ENCODE results near the gene BCAS1.

The BCAS1 gene

GRCh38 chr20:53961527-53961926, 108.9 kb downstream of the BCAS1 start:
- peaks cover 36% of the 10 kb centered on the region for H3K27me3 ChIP-seq
- no peaks in the 10 kb centered on the region for H3K4me1 ChIP-seq
- TF ChIP-seq CTCF (IDR thresholded peaks at IDR 0.05; ENCODE audit: low read depth, low read length) = no peak
- no peak overlapping the region for H3K4me3 ChIP-seq (ENCODE audit: low read depth, low read length)
- H3K36me3 ChIP-seq = no peaks in the 10 kb centered on the region
- DNase-seq = no peak
- H3K9me3 ChIP-seq = no peaks in the 10 kb centered on the region

- DNase-seq = no peak
- H3K4me1 ChIP-seq = no peaks in the 10 kb centered on the region
- TF ChIP-seq CTCF (IDR thresholded peaks at IDR 0.05; ENCODE audit: low read depth, low read length) = no peak
- no peaks in the 10 kb centered on the region for H3K36me3 ChIP-seq
- H3K4me3 ChIP-seq (ENCODE audit: low read depth, low read length) = no peak overlapping the region
- no peaks in the 10 kb centered on the region for H3K9me3 ChIP-seq
- peaks cover 36% of the 10 kb centered on the region for H3K27me3 ChIP-seq
Observed at GRCh38 chr20:53960579-53961272, 109.7 kb downstream of the BCAS1 start.

GRCh38 chr20:53959911-53960578, 110.3 kb downstream of the BCAS1 start:
- Histone ChIP-seq H3K36me3 (no peaks in the 10 kb centered on the region), H3K4me1 (no peaks in the 10 kb centered on the region), H3K9me3 (no peaks in the 10 kb centered on the region), H3K4me3 (ENCODE audit: low read depth, low read length) (no peak overlapping the region), H3K27me3 (peaks cover 36% of the 10 kb centered on the region)
- TF ChIP-seq CTCF (IDR thresholded peaks at IDR 0.05; ENCODE audit: low read depth, low read length) = no peak
- DNase-seq = no peak

GRCh38 chr20:53958260-53958659, 112.1 kb downstream of the BCAS1 start:
- H3K9me3 ChIP-seq = no peaks in the 10 kb centered on the region
- DNase-seq = no peak
- H3K4me1 ChIP-seq = no peaks in the 10 kb centered on the region
- no peak for TF ChIP-seq CTCF (IDR thresholded peaks at IDR 0.05; ENCODE audit: low read depth, low read length)
- H3K4me3 ChIP-seq (ENCODE audit: low read depth, low read length) = no peak overlapping the region
- no peaks in the 10 kb centered on the region for H3K36me3 ChIP-seq
- H3K27me3 ChIP-seq = peaks cover 23% of the 10 kb centered on the region

GRCh38 chr20:53957451-53958172, 112.8 kb downstream of the BCAS1 start:
- Histone ChIP-seq H3K36me3 (no peaks in the 10 kb centered on the region), H3K4me3 (ENCODE audit: low read depth, low read length) (no peak overlapping the region), H3K27me3 (peaks cover 22% of the 10 kb centered on the region), H3K4me1 (no peaks in the 10 kb centered on the region), H3K9me3 (no peaks in the 10 kb centered on the region; the same call in 1 of the 2 replicates)
- peak; percentile 44 for TF ChIP-seq CTCF (IDR thresholded peaks at IDR 0.05; ENCODE audit: low read depth, low read length)
- DNase-seq = no peak
